ENCODE results near the gene MTX1. TPM values are rescaled to one million over a fixed set of nuclear protein-coding genes. Genes with fewer than 3 reads are reported as not detected.
"Not testable (repeated sequence)": the region's sequence is repeated elsewhere in the genome, so short reads cannot be mapped to it uniquely, and the experiment has no call there.

The MTX1 gene
- total RNA-seq, 4 donors from 2014 or later = 37.9 to 75.5 (median 52.1) TPM

- TF ChIP-seq POLR2A (IDR thresholded peaks at IDR 0.05) (no peak), CTCF (IDR thresholded peaks at IDR 0.05) (no peak)
- no peak for DNase-seq
- no peaks in the 10 kb centered on the region for H3K9me3 ChIP-seq
- H3K4me3 ChIP-seq (replicated peaks in 1 of 3) = peak overlapping the region in 1 of 3 donors; percentile 32
- H3K27me3 ChIP-seq = no peaks in the 10 kb centered on the region
- no peaks in the 10 kb centered on the region for H3K36me3 ChIP-seq
- intact Hi-C loops (cut with DNase I) = no loop called here
- H3K27ac ChIP-seq = peak overlapping the region; percentile 77 to 87 (median 83)
- 42 to 60% methylated on average over 9 of the region's 9 CpGs for WGBS, 2 donors
- H3K4me1 ChIP-seq = peaks cover 25 to 41% of the 10 kb centered on the region in 2 donors
These were observed 19.6 kb downstream of the MTX1 start for GRCh38 chr1:155228096-155228427.

- peak overlapping the region in 1 of 3 donors; percentile 59 for H3K27ac ChIP-seq
- H3K27me3 ChIP-seq; H3K36me3 ChIP-seq; H3K4me3 ChIP-seq (replicated peaks in 1 of 3); intact Hi-C loops (cut with DNase I); DNase-seq; H3K9me3 ChIP-seq: not testable (repeated sequence)
- peaks cover 8 to 21% of the 10 kb centered on the region in 2 donors for H3K4me1 ChIP-seq
- WGBS, 2 donors = 57 to 83% methylated on average over 3 of the region's 3 CpGs
These were observed 22.8 kb downstream of the MTX1 start for GRCh38 chr1:155231302-155231701.

GRCh38 chr1:155232001-155232978, 23.8 kb downstream of the MTX1 start:
- H3K27me3 ChIP-seq; H3K9me3 ChIP-seq; intact Hi-C loops (cut with DNase I); H3K36me3 ChIP-seq; H3K4me3 ChIP-seq (replicated peaks in 1 of 3): not testable (repeated sequence)
- Histone ChIP-seq H3K27ac (peak overlapping the region; percentile 17 to 59 (median 41)), H3K4me1 (peaks cover 0 to 15% of the 10 kb centered on the region in 2 donors)
- WGBS, 2 donors = 43 to 56% methylated on average over 7 to 8 of the region's 13 CpGs
- DNase-seq = peak; percentile 75 to 77

GRCh38 chr1:155233502-155233901, 25.0 kb downstream of the MTX1 start:
- H3K27ac ChIP-seq; H3K9me3 ChIP-seq; H3K36me3 ChIP-seq; DNase-seq; H3K4me3 ChIP-seq (replicated peaks in 1 of 3); intact Hi-C loops (cut with DNase I); H3K4me1 ChIP-seq; H3K27me3 ChIP-seq: not testable (repeated sequence)
- WGBS, 2 donors = 100% methylated on average over 1 of the region's 5 CpGs

- H3K9me3 ChIP-seq; DNase-seq; H3K27me3 ChIP-seq; H3K4me3 ChIP-seq (replicated peaks in 1 of 3); H3K36me3 ChIP-seq; intact Hi-C loops (cut with DNase I): not testable (repeated sequence)
- Histone ChIP-seq H3K4me1 (peaks cover 0 to 10% of the 10 kb centered on the region in 2 donors), H3K27ac (peak overlapping the region in 1 of 3 donors; percentile 28)
- WGBS, 2 donors = 80 to 100% methylated on average over 1 to 6 of the region's 9 CpGs
These were observed 26.9 kb downstream of the MTX1 start for GRCh38 chr1:155235375-155235774.

GRCh38 chr1:155236451-155236850, 28.0 kb downstream of the MTX1 start:
- Histone ChIP-seq H3K27me3 (no peaks in the 10 kb centered on the region), H3K4me1 (peaks cover 0 to 17% of the 10 kb centered on the region in 2 donors), H3K9me3 (no peaks in the 10 kb centered on the region), H3K36me3 (peaks cover 4 to 5% of the 10 kb centered on the region in 2 donors), H3K27ac (peak overlapping the region in 1 of 3 donors; percentile 43), H3K4me3 (replicated peaks in 1 of 3) (no peak overlapping the region)
- 88 to 90% methylated on average over 5 of the region's 5 CpGs for WGBS, 2 donors
- TF ChIP-seq CTCF (IDR thresholded peaks at IDR 0.05) = no peak
- TF ChIP-seq POLR2A (IDR thresholded peaks at IDR 0.05) = no peak
- intact Hi-C loops (cut with DNase I) = no loop called here
- DNase-seq = no peak

GRCh38 chr1:155241069-155241679, 32.7 kb downstream of the MTX1 start:
- Histone ChIP-seq H3K4me1 (peaks cover 15 to 27% of the 10 kb centered on the region in 2 donors), H3K36me3 (peaks cover 4 to 5% of the 10 kb centered on the region in 2 donors), H3K4me3 (replicated peaks in 1 of 3) (no peak overlapping the region), H3K9me3 (no peaks in the 10 kb centered on the region), H3K27ac (peak overlapping the region in 1 of 3 donors; percentile 15), H3K27me3 (no peaks in the 10 kb centered on the region)
- WGBS, 2 donors = 17 to 18% methylated on average over 4 of the region's 4 CpGs
- TF ChIP-seq CTCF (IDR thresholded peaks at IDR 0.05) (no peak), POLR2A (IDR thresholded peaks at IDR 0.05) (no peak)
- intact Hi-C loops (cut with DNase I) = loop anchor here (5.0 kb wide), 1 partner anchor 34 kb away; the partner anchor contains the start of genes MTX1 and THBS3
- DNase-seq = peak; percentile 67 to 71
